Activated CD8-positive, alpha-beta memory T cell treated with anti-CD3 and anti-CD28 coated beads for 1 hour (primary cell): ENCODE data around the gene TET3.

Source experiments
- DNase-seq, 2 donors: peaks; one replicate each; pipeline ENCODE4 v3.0.0-alpha.2; 2020; ENCODE audit warnings: low read depth in 1 of 2; ENCODE audit errors: extremely low read depth in 1 of 2

TET3 gene

DNA sequence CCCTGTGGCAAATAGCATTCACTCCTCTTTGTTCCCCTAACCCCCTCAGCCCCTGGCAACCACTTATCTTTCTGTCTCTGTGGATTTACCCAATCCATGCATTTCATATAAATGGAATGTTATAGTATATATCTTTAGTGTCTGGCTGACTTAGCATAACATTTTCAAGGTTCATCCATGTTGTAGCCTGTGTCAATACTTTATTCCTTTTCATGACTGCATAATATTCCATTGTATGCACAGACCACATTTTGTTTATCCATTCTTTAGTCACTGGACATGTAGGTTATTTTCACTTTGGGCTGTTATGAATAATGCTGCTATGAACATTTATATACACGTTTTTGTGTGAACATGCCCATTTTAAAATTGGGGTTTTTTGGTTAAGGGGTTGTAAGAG lies 42.8 kb downstream of the TET3 start:
- DNase-seq: no peak

DNA sequence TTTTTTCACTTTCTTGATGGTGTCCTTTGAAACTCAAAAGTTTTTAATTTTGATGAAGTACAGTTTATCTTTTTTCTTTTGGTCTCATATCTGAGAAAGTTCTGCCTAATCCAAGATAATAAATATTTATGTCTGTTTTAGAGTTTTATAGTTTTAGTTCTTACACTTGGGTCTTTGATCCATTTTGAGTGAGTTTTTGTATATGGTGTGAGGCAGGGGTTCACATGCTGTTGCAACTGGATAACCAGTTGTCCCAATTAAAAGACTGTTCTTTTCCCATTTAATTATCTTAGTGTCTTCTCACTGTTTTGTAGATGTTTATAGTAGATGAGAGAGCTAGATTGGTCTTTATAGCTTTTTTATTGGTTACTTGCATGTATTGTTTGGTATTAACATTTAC lies 43.6 kb downstream of the TET3 start:
- no peak for DNase-seq

DNA sequence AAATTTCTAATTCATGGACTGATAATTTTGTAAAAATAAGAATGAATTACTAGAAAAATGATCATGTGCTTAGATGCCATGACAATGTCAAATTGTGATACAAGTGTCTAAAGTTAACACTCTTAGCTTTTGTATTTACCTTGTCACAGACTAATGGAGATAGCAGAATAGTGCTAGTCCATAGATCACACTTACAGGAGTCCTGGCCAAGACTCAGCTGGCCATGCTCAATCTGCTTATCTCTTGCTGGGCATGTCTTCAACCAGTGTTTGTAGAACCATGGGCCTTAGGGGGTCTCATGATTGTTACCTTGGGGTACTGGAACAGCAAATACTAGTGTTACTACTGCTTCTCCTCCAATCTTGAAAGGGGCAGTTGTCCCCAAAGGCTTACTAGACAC lies 44.0 kb downstream of the TET3 start:
- no peak for DNase-seq

DNA sequence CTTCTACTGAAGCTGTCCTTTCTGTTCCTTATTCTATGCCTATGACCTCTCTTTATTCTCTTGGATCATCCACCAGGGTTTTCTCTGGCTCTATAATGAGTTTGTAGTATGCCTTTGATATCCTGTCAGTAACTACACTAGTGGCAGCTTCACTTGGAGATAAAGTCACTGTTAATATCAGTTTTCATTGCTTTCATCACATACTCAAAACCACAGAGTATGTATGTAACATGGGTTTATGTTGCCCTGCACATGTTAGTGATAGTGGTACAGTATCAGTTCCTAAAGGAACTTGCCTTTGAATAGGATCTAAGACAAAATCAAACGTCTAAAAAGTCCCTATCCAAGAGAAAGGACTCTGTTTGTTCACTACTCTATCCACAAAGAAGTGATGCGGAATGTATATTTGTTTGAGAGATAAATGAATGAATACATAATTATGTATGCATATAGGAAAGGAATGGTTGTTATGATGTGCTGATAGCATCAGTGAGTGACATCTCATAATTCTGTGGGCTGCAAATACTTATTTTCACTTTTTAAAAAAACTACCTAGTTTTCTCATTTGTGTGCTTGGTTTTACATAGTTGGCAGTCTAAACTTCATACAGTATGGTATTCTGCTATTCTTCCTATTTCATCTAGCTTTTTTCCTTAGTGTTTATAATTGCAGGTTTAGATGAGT lies 45.1 kb downstream of the TET3 start:
- DNase-seq: no peak

DNA sequence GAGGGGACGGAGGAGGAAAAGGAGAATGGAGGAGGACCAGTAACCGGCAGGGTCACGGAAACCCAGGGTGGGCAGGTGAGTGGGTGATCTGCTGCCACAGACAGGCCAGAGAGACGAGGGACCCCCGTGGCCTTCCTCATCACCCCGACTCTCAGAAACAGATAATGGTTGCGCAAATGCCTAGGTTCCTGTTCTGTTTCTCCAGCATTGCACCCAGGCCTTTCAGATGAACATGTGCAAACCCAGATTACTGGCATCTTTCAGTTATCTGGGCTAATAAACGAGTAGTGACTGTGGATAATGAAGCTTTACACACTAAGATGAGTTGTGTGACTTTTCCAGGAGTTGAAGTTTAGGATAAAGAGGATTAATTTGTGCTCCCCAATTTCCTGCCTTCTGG lies 46.5 kb downstream of the TET3 start:
- no peak for DNase-seq

DNA sequence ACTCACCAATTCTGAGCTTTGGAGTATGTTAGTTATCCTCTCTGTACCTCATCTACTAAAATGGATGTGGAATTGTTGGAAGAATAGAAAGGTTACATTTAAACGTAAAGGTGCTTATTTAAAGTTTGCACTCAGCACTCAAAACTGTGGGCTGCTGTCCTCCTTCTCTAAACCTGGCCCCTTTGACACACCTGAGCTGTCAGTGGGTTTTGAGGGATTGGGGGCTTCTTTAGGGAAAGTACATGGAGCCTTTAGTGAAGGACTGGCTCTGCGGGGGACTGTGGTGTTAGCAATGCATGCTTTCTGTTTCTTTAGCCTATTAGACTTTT lies 47.2 kb downstream of the TET3 start:
- no peak for DNase-seq

DNA sequence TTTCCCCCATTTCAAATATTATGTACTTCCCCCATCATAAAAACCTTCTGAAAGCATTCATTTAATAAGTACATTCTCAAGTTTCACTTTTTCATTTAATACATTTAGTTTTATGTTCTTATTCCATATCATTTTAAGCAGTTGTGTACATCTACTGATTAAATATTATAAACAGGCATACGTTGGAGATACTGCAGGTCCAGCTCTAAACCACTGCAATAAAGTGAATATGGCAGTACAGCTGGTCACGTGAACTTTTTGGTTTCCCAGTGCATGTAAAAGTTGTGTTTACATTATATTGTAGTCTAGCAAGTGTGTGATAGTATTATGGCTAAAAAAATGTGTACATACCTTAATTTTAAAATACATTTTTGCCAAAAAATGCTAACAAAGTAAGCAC lies 48.7 kb downstream of the TET3 start:
- DNase-seq: no peak
